Endothelial cell of umbilical vein (primary cell): ENCODE results near the gene MEI1. TPM values are rescaled to one million over a fixed set of nuclear protein-coding genes. Genes with fewer than 3 reads are reported as not detected.

Experiments
- BruUV-seq: library from RNA; stranded (reverse); fragments of 400-500 nt; replicated peaks from 2 replicates; lab custom pipeline; 2021; lab: Mats Ljungman, UMichigan
- CTCF ChIA-PET: fragments of 300-600, 350-600 bp; sonication (Branson Sonifier 250); formaldehyde crosslinking; loops from one replicate; lab custom pipeline; 2021; ENCODE audit warnings: antibody characterized with exemption, inconsistent platforms; lab: Charles Lee
- POLR2A ChIA-PET: fragments of 300-600, 350-600 bp; sonication (Branson Sonifier 250); formaldehyde crosslinking; loops from one replicate; lab custom pipeline; 2021; ENCODE audit warnings: antibody characterized with exemption, inconsistent platforms; lab: Charles Lee
- DNase-seq: peaks from one replicate; pipeline ENCODE4 v3.0.0-alpha.2; 2011; ENCODE audit warnings: low read depth, low spot score
- FAIRE-seq: peaks from 2 replicates; lab custom pipeline; 2011; peaks lifted over from hg19 to GRCh38; lab: Jason Lieb, UNC
- H2AFZ ChIP-seq: 2 replicates; pipeline ENCODE4 v1.6.0; 2012; ENCODE audit warnings: low read depth, low read length, control low read depth, inconsistent platforms
- H3K27ac ChIP-seq: 2 replicates; pipeline ENCODE4 v1.5.1; 2011; ENCODE audit warnings: low read depth, mild to moderate bottlenecking, control low read depth, low read length, moderate library complexity; ENCODE audit not compliant: insufficient read depth
- H3K27me3 ChIP-seq, 2 experiments: 2 replicates each; pipeline versions ENCODE4 v1.6.0 to v1.6.1; 2011; ENCODE audit warnings: low read length in 2 of 2, mixed read lengths in 1 of 2; ENCODE audit not compliant: control insufficient read depth in 2 of 2, insufficient read depth in 2 of 2
- H3K36me3 ChIP-seq, 2 experiments: 2 replicates in 1 of 2; 3 replicates in 1 of 2; pipeline ENCODE4 v1.5.1; 2011; ENCODE audit warnings: low read length in 2 of 2, mild to moderate bottlenecking in 1 of 2, moderate library complexity in 1 of 2; ENCODE audit not compliant: control insufficient read depth in 2 of 2, insufficient read depth in 2 of 2; ENCODE audit errors: extremely low read depth in 1 of 2
- H3K4me1 ChIP-seq: 3 replicates; pipeline ENCODE4 v1.5.1; 2011; ENCODE audit warnings: mild to moderate bottlenecking, low read length; ENCODE audit not compliant: control insufficient read depth, insufficient read depth; ENCODE audit errors: extremely low read depth
- H3K4me2 ChIP-seq: 2 replicates; pipeline ENCODE4 v1.6.1; 2011; ENCODE audit warnings: low read length, control low read depth, mixed read lengths; ENCODE audit not compliant: insufficient read depth
- H3K4me3 ChIP-seq, 3 experiments: fragments of 200-600 bp in 1 of 3; sonication (generic), shearing (Covaris generic) in 1 of 3; replicated peaks in 1 of 3; 2 replicates each; pipeline ENCODE4 v1.5.1; 2011 to 2016; ENCODE audit warnings: control low read depth in 3 of 3, low read length in 3 of 3, mild to moderate bottlenecking in 2 of 3, inconsistent platforms in 1 of 3, low read depth in 1 of 3, moderate library complexity in 1 of 3; ENCODE audit not compliant: insufficient read depth in 1 of 3
- H3K79me2 ChIP-seq: 2 replicates; pipeline ENCODE4 v1.6.0; 2012; ENCODE audit warnings: low read length, inconsistent platforms; ENCODE audit not compliant: control insufficient read depth, insufficient read depth
- H3K9ac ChIP-seq: replicated peaks from 2 replicates; pipeline ENCODE3; 2011; ENCODE audit warnings: low read length, control low read depth; ENCODE audit not compliant: insufficient read depth; ENCODE audit errors: extremely low read depth
- H3K9me1 ChIP-seq: replicated peaks from 3 replicates; pipeline ENCODE4 v1.6.0; 2011; ENCODE audit warnings: mild to moderate bottlenecking, low read length; ENCODE audit not compliant: control insufficient read depth, insufficient read depth; ENCODE audit errors: extremely low read depth
- H3K9me3 ChIP-seq: replicated peaks from 2 replicates; pipeline ENCODE4 v1.5.1; 2012; ENCODE audit warnings: low read length, inconsistent platforms; ENCODE audit not compliant: control insufficient read depth, insufficient read depth
- H4K20me1 ChIP-seq: replicated peaks from 2 replicates; pipeline ENCODE3; 2011; ENCODE audit warnings: mild to moderate bottlenecking, low read length; ENCODE audit not compliant: control insufficient read depth, insufficient read depth; ENCODE audit errors: extremely low read depth
- CTCF ChIP-seq, 2 donors: IDR thresholded peaks; 1 replicate in 1 of 2; 2 replicates in 1 of 2; pipeline ENCODE4 v1.5.1; 2011; ENCODE audit warnings: low read length in 2 of 2, mild to moderate bottlenecking in 2 of 2, moderate library complexity in 2 of 2, control low read depth in 1 of 2, inconsistent platforms in 1 of 2, low read depth in 1 of 2; ENCODE audit not compliant: insufficient read depth in 1 of 2; ENCODE audit errors: extremely low read depth in 1 of 2
- EZH2 ChIP-seq: IDR thresholded peaks from 2 replicates; pipeline ENCODE4 v1.6.1; 2012; ENCODE audit warnings: borderline replicate concordance, low read depth, mild to moderate bottlenecking, moderate library complexity, low read length, inconsistent platforms; ENCODE audit not compliant: severe bottlenecking
- FOS ChIP-seq: IDR thresholded peaks from 2 replicates; pipeline ENCODE4 v1.6.1; 2011; ENCODE audit warnings: mild to moderate bottlenecking, low read length, moderate library complexity, borderline replicate concordance; ENCODE audit not compliant: insufficient read depth
- GATA2 ChIP-seq: IDR thresholded peaks from 2 replicates; pipeline ENCODE4 v1.7.0; 2011; ENCODE audit warnings: low read depth, mild to moderate bottlenecking, moderate library complexity, mixed read lengths, low read length; ENCODE audit not compliant: insufficient read length, insufficient read depth
- JUN ChIP-seq: IDR thresholded peaks from 2 replicates; pipeline ENCODE4 v1.6.1; 2011; ENCODE audit warnings: borderline replicate concordance, low read depth; ENCODE audit not compliant: insufficient read length, insufficient read depth
- MAX ChIP-seq: IDR thresholded peaks from 2 replicates; pipeline ENCODE4 v1.6.1; 2011; ENCODE audit not compliant: insufficient read depth, insufficient read length
- MYC ChIP-seq: IDR thresholded peaks from one replicate; pipeline ENCODE4 v1.6.1; 2011; ENCODE audit warnings: mild to moderate bottlenecking, low read depth, low read length
- POLR2A ChIP-seq: IDR thresholded peaks from 2 replicates; pipeline ENCODE4 v1.6.1; 2012; ENCODE audit warnings: low read depth, mild to moderate bottlenecking, control low read depth, low read length
- POLR2AphosphoS5 ChIP-seq: IDR thresholded peaks from 2 replicates; pipeline ENCODE4 v1.6.1; 2012; ENCODE audit warnings: low read depth, mild to moderate bottlenecking, control low read depth, low read length, moderate library complexity; ENCODE audit not compliant: insufficient read depth
- dilution Hi-C: fragments of 300-500 bp; cut with MboI; formaldehyde crosslinking; loops from one replicate; pipeline ENCODE4 v1.15.0; 2019; ENCODE audit warnings: low sequenced_read_pairs; ENCODE audit not compliant: extremely low pct_ligation_motif_present
- intact Hi-C: fragments of 100-400 bp; cut with micrococcal nuclease; formaldehyde crosslinking; loops from one replicate; pipeline ENCODE4 v1.10.0; 2022
- polyA plus RNA-seq, 4 experiments: library from polyadenylated mRNA; depleted of rRNA in 3 of 4; stranded (reverse) in 3 of 4; unstranded in 1 of 4; fragments of >200 nt; gene quantifications; 2 replicates each; pipeline versions ENCODE4 v1.2.1 to v1.2.3, GENCODE V29; 2011 to 2012; ENCODE audit warnings: missing spikeins in 1 of 4
- total RNA-seq: library from RNA; stranded (reverse); gene quantifications from 2 replicates; pipeline ENCODE4 v1.2.3, GENCODE V29; 2021

Gene MEI1
- total and polyA plus RNA-seq, 2 donors (not counting 3 experiments of a cell fraction or from before 2014, with no cell fraction given), result 1.5 to 1.9 TPM

- BruUV-seq, result no TSS peak
- H3K4me2 ChIP-seq, result no peak overlapping the region
- ChIA-PET POLR2A (interaction anchor here (0.6 kb wide), 1 partner anchor 93 kb away, joined by 3 read pairs; no protein-coding TSS in a partner anchor), CTCF (interaction anchor here (0.7 to 1.5 kb wide), 3 partner anchors 8 to 266 kb away, joined by 3 to 5 read pairs (median 5); no protein-coding TSS in a partner anchor)
- H3K9ac ChIP-seq, result no peak overlapping the region
- no peak for DNase-seq
- dilution Hi-C loops, result no loop called here
- H3K9me3 ChIP-seq, result no peaks in the 10 kb centered on the region
- H3K36me3 ChIP-seq, result peaks cover 0 to 22% of the 10 kb centered on the region in 2 experiments
- no peaks in the 10 kb centered on the region for H3K4me1 ChIP-seq
- peaks cover 19% of the 10 kb centered on the region for H3K79me2 ChIP-seq
- no peak overlapping the region for H2AFZ ChIP-seq
- H3K4me3 ChIP-seq, result no peak overlapping the region
- intact Hi-C loops, result no loop called here
- no peak for FAIRE-seq
- TF ChIP-seq JUN, result no peak
- TF ChIP-seq MYC, result no peak
- TF ChIP-seq FOS, result no peak
- TF ChIP-seq EZH2, result no peak
- TF ChIP-seq CTCF (IDR thresholded peaks at IDR 0.05; ENCODE audit: extremely low read depth in 1 of 2, insufficient read depth in 1 of 2, low read depth in 1 of 2, low read length in 2 of 2), result no peak
- TF ChIP-seq POLR2A, result no peak
- TF ChIP-seq GATA2, result no peak
- no peak for TF ChIP-seq POLR2AphosphoS5
- no peak for TF ChIP-seq MAX
- no peaks in the 10 kb centered on the region for H3K9me1 ChIP-seq
- no peak overlapping the region for H3K27ac ChIP-seq
- no peaks in the 10 kb centered on the region for H4K20me1 ChIP-seq
- no peaks in the 10 kb centered on the region for H3K27me3 ChIP-seq
These were observed 24.4 kb upstream of the MEI1 start for GRCh38 chr22:41674846-41675340.
